HCT116 (cell line): ENCODE results near the gene UBAC2.

ENCODE experiments used
- CTCF ChIP-seq, 3 experiments: fragments of 200-600 bp in 1 of 3; sonication (generic) in 1 of 3; IDR thresholded peaks in 2 of 3; conservative IDR thresholded peaks in 1 of 3; 2 replicates each; pipeline ENCODE4 v1.5.1; 2012 to 2017; ENCODE audit warnings: low read depth in 2 of 3, low read length in 2 of 3, antibody characterized with exemption in 1 of 3, borderline replicate concordance in 1 of 3, control low read depth in 1 of 3, mild to moderate bottlenecking in 1 of 3, mixed read lengths in 1 of 3, mixed run types in 1 of 3, moderate library complexity in 1 of 3; ENCODE audit not compliant: insufficient read depth in 1 of 3
- ZBTB33 ChIP-seq: IDR thresholded peaks from 2 replicates; pipeline ENCODE4 v1.6.1; 2011; ENCODE audit warnings: mild to moderate bottlenecking, low read length, moderate library complexity; ENCODE audit not compliant: insufficient replicate concordance; ENCODE audit errors: extremely low read depth

GRCh38 chr13:99254830-99255229, 54.2 kb downstream of the UBAC2 start:
- TF ChIP-seq ZBTB33, result no peak
- TF ChIP-seq CTCF (IDR thresholded peaks at IDR 0.05 in 2 of 3, conservative IDR thresholded peaks at IDR 0.05 in 1 of 3; ENCODE audit: borderline replicate concordance in 1 of 3, insufficient read depth in 1 of 3, low read depth in 2 of 3, low read length in 2 of 3), result no peak
